Measurements from ENCODE around the gene E2F1. TPM values are rescaled to one million over a fixed set of nuclear protein-coding genes. Genes with fewer than 3 reads are reported as not detected.

Gene E2F1
- total RNA-seq, 1 donor from 2014 or later = 1.8 TPM

Other genes starting within 250 kb of the E2F1 start
- gene SNTA1, start 242.6 kb downstream of the E2F1 start, total RNA-seq = 226 TPM
- gene CBFA2T2, start 196.3 kb downstream of the E2F1 start, total RNA-seq = 10.2 TPM
- not detected for gene C20orf144, start 24.1 kb downstream of the E2F1 start, total RNA-seq
- gene ACTL10, start 19.4 kb downstream of the E2F1 start, total RNA-seq = 0.40 TPM
- 71.8 TPM for gene NECAB3, start 12.0 kb downstream of the E2F1 start, total RNA-seq
- 13.5 TPM for gene PXMP4, start 33.9 kb upstream of the E2F1 start, total RNA-seq
- gene ZNF341, start 45.6 kb upstream of the E2F1 start, total RNA-seq = 2.4 TPM
- gene CHMP4B, start 125.0 kb upstream of the E2F1 start, total RNA-seq = 101 TPM